GM21515 (cell line): Measurements from ENCODE around the gene STAM.

Source experiments
- ATAC-seq: cut with Tn5 transposase; IDR thresholded peaks from one replicate; pipeline ENCODE4 v1.9.1; 2021; ENCODE audit not compliant: unreplicated experiment

The STAM gene

DNA sequence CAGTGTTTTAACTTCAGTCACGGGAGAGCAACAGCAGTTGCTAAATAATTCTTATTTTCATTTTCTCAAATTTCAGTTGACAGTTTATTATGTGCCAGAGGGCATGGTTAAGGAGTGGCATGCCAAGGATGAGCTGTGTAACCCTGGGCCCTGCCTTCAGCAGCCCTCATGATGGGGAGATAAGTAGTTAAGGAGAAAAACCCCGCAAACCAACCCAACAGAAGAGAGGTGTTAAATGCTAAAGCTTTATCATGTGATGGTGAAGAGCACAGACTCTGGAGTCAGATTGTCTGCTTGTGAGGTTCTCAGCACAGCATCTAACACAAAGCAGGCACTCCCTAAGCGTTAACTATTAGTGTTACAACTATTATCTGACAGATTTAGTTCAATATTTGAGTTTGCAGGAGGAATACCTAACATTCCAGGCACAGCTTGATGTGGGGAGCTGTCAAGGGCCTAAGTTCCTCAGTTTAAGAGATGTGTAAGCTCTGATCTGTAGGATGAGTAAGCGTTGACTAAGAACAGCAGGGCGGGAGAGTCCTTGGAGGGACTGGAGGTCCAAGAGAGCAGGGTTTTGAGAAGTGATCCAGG lies 29.6 kb downstream of the STAM start:
- ATAC-seq = no peak

DNA sequence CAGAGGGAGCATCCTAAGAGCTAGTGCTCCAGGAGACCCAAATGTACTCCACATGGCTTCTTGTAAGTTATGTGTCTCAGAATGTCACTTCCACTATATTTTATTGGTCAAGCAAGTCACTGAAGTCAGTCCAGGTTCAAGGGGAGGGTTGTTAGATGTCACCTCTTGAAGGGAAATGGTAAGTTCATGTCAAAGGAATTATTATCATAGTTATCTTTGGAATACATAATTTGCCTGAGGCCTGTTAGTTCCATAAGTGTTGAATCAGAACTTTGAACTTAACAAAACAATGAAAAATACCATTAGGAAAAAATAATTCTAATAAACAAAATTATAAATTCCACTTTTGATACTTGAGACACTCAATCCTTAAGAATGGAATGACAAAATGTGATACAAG lies 30.6 kb downstream of the STAM start:
- no peak for ATAC-seq

DNA sequence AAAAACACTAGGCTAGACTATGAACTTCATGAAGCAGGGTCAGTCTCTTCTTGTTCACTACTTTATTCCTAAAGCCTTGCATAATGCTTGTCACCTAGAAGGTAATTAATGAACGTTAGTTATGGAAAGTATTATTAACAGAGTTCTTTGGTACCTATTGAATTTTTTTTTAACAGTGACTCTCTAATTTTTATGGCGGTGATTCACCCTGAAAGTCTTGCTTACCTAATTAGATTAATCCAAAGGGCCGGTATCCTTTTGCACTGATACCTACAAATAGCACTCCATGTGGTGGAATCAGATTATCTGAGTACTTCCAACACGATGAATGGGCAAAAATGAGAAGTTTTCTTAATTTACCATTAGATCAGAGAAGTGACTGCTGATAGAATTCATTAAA lies 31.7 kb downstream of the STAM start:
- ATAC-seq = no peak

DNA sequence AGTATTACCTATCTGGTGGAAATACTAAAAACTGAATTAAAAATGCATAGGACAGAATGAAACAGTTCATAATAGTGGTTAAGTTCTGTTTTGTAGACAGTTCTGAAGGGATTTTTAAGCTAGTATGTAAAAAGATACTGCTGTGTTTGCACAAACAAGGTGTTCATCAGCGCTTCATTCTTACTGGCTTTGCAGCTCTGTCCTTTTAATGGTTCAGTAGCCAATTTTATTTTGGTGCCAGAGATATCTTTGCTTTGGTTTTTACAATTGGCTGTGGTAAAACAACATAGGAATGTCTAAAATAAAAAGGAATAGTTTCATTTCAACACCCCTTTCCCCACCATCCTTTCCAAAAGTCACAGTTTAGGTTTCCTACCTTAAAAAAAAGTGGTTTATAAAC lies 33.0 kb downstream of the STAM start:
- no peak for ATAC-seq

DNA sequence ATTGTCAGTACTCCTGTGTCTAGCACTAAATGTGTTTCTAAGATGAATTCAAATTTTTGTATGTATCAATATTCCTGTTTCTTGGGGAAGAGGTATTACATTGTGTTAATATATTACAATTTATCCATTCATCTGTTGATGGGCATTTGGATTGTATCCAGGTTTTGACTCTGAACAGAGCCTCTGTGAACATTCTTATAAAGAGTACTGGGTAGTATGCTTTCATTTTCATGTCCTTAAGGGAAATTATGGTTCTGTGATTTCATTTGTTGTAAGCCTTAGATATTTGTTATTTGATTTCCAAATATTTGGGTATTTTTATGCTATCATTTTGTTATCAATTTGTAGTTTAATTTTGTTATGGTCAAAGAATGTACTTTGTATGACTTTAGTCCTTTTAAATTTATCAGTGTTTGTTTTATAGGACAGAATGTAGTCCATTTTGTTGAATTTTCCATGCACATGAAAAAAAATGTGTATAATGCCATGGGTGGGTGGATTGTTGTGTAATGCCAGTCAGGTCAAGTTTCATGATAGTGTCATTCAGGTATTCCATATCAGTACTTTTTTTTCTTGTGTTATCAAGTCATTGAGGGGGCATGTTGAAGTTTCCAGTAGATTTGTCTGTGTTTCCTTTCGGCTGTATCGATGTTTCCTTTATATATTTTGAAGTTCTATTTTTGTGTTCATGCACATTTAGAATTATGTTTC lies 38.4 kb downstream of the STAM start:
- no peak for ATAC-seq

DNA sequence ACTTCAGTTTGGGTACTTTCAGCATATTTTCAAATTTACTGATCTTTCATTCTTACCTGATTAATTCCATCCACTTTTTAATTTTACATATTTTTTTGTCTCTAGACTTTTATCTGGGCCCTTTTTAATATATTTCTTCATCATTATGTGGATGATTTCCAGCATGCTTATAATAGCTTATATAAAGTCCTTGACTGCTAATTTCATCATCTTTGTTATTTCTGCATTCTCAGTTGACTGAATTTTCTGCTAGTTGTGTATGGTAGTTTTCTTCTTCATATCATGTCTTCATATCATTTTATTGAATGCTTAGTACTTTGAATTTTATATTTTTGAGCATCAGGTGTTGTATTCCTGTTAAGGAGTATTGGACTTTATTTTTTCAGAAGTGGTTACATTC lies 39.6 kb downstream of the STAM start:
- no peak for ATAC-seq

DNA sequence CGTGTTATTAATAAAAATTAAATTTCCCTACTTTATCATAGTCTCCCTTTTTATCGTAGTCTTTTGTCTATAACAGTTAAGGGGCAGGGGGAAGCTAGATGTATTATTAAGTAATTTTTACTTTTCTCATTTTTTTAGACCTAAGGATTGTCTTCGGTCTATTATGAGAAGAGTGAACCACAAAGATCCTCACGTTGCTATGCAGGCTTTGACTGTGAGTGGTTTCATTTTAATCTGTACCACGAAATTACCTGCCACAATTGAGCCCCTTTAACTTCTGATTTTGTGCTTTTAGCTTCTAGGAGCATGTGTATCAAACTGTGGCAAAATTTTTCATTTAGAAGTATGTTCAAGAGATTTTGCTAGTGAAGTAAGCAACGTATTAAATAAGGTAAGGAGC lies 40.6 kb downstream of the STAM start:
- peak; percentile 77 for ATAC-seq

DNA sequence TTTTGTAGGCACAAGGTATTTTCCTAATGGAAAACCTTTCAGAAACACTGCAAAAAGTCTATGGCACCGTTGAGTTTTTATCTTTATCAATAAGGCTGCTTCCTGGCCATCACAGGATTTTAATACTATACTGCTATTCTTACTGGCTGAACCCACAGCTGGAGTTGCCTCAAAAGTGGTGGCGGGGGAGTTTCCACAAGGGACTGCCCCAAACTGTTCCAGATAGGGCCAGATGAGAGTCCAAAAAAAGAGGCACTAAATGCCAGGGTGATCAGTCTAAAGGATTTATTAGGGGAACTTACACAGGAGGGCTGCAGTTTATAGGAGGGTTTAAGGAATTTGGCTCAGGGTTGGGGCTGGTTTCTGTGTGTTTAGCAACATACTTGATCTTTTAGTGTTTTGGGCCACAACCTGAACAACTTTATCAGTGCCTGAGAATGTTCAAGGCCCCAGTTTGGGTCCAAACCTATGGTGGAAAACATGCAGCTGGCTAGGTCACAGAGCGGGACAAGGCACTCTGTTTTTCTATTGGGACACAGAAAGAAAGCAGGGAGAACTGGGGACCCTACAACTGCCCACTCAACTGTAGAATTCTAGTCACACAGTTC lies 41.4 kb downstream of the STAM start:
- ATAC-seq = peak; percentile 68

DNA sequence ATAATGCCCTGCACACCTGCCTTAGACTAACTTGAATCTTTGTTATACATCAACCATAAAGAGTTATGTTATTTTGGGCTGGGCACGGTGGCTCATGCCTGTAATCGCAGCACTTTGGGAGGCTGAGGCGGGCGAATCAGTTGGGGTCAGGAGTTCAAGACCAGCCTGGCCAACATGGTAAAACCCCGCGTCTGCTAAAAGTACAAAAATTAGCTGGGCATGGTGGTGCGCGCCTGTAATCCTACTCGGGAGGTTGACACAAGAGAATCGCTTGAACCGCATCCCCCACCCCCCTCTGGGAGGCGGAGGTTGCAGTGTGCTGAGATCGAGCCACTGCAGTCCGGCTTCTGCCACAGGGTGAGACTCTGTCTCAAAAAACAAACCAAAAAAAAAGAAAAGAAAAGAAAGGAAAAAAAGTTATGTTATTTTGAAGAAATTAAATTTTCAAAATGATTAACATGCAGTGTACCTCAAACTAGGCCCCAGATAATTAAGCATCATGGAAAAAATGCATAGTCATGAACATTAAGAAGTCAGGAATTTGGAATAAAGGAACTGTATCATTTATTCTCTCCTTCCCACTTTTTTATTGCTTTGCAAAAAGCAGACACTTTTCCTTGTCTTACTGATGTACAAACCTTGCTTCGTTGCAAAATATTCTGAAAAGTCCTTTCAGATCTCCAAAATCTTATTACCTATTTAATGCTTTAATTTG lies 43.3 kb downstream of the STAM start:
- no peak for ATAC-seq

DNA sequence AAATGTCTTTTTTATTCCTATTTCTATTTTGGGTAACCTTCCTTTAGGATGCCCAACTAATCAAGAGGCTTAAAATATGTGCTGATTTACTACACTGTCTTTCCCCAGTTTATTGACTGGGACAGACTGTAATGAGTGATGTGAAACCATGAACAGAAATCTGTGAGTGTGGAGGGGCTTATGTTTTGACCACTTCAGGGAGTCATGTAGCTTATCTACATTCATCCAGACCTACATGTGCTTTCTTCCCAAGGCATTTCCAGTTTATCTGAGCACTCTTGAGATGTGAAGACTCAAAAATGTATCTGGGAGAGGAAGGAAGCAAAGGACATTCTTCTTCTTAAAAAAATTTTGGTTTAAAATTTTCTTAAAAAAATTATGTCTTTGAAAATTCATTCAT lies 45.2 kb downstream of the STAM start:
- no peak for ATAC-seq

DNA sequence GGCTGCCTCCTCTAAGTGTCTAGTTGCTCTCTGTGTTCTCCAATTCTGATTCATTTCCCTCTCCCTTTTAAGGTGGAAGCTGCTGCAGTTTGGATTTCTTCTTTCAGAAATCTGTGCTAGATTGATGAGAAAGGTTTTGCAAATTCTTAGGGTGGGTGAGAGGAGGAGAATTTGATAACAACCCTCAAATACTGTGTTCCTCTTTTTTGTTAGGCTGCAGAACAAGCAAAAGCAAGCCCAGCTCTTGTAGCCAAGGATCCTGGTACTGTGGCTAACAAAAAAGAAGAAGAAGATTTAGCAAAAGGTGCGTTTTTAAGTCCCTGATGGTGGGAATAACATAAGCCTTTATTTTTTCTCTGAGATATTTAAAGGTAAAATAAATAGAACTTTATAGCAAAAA lies 49.1 kb downstream of the STAM start:
- ATAC-seq = no peak

DNA sequence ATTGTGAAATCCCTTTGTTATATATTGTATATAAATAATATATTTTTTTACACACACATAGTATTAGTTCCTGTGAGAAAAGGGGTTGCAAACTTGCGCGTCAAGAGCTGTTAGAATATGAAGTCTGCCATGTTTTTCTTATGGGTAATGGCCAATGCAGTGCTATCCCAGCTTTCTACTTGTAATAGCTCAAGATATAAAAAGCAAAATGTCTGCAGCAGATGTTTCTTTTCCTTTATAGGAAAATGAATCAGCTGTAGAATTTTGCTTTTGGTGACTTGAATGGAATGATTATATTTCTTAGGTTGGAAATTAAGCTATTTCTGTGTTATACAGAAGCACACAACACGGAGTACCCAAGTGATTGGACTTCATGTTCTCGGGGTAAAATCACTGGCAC lies 54.7 kb downstream of the STAM start:
- no peak for ATAC-seq

DNA sequence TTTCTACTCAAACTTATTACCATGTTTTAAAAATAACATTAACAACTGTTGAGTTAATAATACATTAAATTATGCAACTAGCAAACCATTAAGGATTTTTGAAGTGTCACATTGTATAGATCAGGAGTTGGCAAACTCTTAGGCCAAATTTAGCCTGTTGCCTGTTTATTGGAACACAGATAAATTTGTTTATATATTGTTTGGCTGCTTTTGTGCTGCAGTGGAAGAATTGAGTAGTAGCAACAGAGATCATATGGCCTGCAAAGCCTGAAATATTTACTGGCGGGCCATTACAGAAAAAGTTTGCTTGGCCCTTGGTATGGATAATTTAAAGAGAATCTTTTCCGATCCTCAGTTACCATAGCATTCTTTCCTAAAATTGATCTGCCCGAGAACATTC lies 57.4 kb downstream of the STAM start:
- no peak for ATAC-seq

DNA sequence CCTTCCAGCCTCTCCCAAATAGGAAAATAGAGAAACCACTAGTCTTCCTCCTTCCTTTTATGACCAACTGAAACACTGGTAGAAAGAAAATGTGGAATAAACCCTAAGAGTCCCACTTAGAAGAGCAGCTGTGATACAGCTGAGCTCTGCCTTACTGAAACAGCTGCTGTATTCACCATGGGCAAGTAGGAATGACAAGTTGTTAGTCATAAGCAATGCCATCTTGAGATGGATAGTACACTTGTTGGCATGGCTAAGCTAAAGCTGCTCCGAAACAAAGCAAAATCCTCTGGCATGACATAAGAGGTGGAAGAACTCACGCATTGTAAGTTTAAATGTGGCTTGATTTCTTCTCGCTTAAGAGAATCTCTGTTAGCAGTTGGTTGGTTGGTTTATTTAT lies 59.8 kb downstream of the STAM start:
- no peak for ATAC-seq

DNA sequence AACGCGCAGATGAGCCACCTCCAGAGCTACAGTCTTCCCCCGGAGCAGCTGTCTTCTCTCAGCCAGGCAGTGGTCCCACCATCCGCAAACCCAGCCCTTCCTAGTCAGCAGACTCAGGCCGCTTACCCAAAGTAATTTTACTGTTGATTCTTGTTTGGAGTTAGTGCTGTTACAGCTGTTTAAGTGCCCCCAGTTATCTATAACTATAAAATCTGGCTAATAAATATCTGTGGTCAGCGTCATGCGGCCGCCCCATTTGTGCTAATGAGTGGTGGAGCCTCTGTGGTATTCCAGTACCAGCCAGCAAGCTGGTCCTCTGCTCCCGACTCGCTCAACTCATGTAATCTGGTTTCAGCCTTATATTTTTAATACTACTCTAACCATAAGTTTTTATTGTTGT lies 64.9 kb downstream of the STAM start:
- ATAC-seq = no peak

DNA sequence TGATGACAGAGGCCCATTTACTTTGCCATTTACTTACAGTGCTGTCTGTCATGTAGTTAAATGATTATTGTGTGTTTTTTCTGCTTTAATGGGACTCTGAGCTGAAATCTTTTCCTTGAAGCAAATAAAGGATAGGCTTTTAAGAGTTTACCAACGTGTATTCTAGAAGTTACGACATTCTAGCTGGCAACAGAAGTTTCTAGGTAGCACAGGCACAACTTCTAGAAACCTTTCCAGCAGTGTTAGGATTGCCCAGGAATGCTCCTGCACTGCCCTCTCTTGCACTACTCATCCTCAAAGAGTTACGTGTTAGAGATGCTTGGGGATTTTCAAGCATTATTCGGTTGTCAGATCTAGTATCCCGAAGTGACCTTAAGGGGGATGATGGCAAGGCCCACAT lies 65.5 kb downstream of the STAM start:
- ATAC-seq = no peak

DNA sequence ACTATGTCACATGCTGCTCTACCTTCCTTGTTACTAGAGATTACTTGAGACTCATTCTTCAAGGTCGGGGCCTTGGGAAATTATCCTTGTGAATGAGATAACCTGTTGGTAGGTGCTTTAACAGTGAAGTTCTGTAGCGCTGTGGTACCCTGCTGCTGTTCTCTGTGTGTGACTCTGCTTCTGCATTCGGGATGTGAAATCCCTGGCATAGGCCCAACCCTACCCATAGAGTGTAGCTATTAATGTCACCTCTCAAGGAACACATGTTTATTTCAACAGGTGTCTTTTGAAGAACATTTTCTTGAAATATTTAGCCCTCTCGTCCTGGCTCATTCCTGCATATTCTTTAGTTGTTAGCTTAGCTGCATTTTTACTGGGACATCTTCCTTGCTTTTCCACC lies 66.2 kb downstream of the STAM start:
- no peak for ATAC-seq

DNA sequence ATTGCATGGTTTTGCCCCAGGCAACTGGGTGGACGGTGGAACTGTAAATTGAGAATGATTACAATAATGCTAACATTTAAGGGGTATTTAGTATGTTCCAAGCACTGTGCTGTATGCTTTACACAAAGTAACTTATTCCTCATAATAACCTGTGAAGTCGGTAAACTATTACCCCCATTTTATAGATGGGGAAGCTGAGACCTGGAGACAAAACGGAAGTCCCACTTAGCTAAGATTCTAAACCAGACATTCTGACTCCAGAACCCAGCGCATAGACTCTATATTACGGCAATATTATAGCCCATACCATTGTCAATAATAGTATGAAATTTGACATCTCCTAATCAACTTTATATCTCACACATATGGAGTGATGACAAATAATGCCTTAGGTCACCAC lies 68.1 kb downstream of the STAM start:
- ATAC-seq = no peak

DNA sequence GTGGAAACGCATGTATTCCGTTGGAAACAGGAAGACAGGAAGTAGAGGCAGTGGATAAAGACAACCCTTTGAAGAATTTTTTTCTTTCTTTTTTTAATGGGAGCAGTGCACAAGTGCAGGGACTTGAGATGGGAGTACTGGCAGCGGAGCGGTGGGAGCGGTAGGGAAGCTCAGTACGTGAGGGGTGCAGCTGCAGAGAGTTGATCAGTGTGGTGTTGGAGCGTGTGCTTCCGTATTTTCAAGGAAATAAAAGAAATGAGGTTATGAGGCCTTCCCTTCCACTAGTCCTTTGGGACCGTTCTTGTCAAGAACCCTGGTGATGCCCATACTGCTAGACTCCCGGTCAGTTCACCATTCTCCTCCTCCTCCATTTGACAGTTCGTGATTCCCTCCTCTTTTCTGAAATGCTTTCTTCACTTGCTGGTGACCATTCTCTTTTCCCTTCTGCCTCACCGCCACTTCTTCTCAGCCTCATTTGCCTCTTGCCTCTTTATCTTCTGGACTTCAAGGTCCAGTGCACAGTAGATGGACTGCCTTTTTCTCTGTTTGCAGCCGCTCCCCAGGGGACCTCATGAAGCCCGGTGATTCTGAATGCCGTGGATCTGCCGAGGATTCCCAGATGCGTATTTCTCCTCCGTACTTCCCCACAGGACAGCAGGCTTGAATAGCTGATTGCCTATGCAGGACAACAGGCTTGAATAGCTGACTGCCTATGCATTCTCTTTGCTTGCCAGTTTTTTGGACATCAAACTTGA lies 68.9 kb downstream of the STAM start:
- ATAC-seq = no peak

DNA sequence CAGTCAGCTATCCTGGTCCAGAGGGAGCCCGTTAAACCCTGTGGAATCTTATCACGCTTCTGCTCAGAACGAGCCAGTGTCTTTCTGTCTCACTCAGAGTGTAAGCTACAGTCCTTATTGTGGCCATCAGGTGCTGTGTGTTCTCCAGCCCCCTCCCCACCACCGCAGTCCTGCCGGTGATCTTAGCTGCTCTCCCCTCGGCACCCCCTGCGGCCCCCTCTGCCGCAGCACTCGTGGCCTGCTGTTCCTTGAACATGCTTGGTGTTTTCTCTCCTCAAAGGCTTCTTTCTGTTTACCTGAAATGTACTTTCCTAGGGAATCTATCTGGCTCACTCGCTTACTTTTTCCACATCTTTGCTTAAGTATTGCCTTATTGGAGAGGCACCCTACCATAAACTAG lies 69.8 kb downstream of the STAM start:
- ATAC-seq = no peak

DNA sequence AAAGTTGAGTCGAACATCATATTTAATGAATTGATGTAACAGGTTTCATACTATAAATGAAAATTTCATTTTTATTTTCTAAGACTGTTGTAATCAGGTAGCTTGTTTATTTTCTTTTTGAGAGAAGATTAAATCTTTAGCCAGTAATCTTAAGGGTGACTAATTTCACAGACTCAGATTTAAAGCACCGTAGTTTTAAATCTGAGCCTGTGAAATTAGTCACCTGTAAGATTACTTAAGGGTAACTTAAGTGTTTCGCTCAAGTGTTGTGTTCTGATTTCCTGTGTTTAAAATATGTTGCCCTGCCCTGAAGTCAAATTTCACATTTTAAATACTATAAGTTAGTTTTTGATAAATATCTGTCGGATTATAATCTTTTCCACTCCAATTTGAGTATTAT lies 72.2 kb downstream of the STAM start:
- no peak for ATAC-seq
